WTC11 (cell line): ENCODE results near the gene RIMBP2.

Source experiments
- ATF1 ChIP-seq: sonication (generic); formaldehyde crosslinking; IDR thresholded peaks from 2 replicates; pipeline ENCODE4 v1.8.1; 2023; ENCODE audit warnings: mild to moderate bottlenecking, moderate library complexity, missing genetic modification reagents
- CBFB ChIP-seq: sonication (generic); formaldehyde crosslinking; IDR thresholded peaks from 2 replicates; pipeline ENCODE4 v1.8.1; 2022; ENCODE audit warnings: mild to moderate bottlenecking, low read depth, missing genetic modification reagents
- ELF4 ChIP-seq: sonication (generic); formaldehyde crosslinking; IDR thresholded peaks from 2 replicates; pipeline ENCODE4 v1.8.1; 2022; ENCODE audit warnings: low read depth, mild to moderate bottlenecking, moderate library complexity, missing genetic modification reagents
- FOXJ3 ChIP-seq: sonication (generic); formaldehyde crosslinking; IDR thresholded peaks from 2 replicates; pipeline ENCODE4 v1.9.0; 2021; ENCODE audit warnings: missing genetic modification reagents, mild to moderate bottlenecking, borderline replicate concordance
- JUN ChIP-seq: sonication (generic); formaldehyde crosslinking; IDR thresholded peaks from 2 replicates; pipeline ENCODE4 v1.8.0; 2023; ENCODE audit warnings: mild to moderate bottlenecking, missing genetic modification reagents
- MXD4 ChIP-seq: fragments of 250-450 bp; sonication (Bioruptor Pico); IDR thresholded peaks from 2 replicates; pipeline ENCODE4 v1.8.0; 2021; ENCODE audit warnings: mild to moderate bottlenecking, moderate library complexity, borderline replicate concordance
- SP1 ChIP-seq: sonication (generic); formaldehyde crosslinking; conservative IDR thresholded peaks from 2 replicates; pipeline ENCODE4 v1.8.1; 2022; ENCODE audit warnings: missing genetic modification reagents
- TCF7 ChIP-seq: sonication (generic); formaldehyde crosslinking; IDR thresholded peaks from 2 replicates; pipeline ENCODE4 v1.8.0; 2022; ENCODE audit warnings: mild to moderate bottlenecking, low read depth, missing genetic modification reagents, moderate library complexity
- TF ChIP-seq, protein P1 (sequence below): fragments of 200-600 bp; IDR thresholded peaks from 2 replicates; pipeline ENCODE4 v1.8.0; 2022; ENCODE audit warnings: antibody characterized with exemption
- TF ChIP-seq, protein P2 (sequence below): sonication (generic); formaldehyde crosslinking; IDR thresholded peaks from 2 replicates; pipeline ENCODE4 v1.8.0; 2022; ENCODE audit warnings: mild to moderate bottlenecking, missing genetic modification reagents
- TF ChIP-seq, protein P3 (sequence below): sonication (generic); formaldehyde crosslinking; IDR thresholded peaks from 2 replicates; pipeline ENCODE4 v1.8.1; 2023; ENCODE audit warnings: mild to moderate bottlenecking, missing genetic modification reagents, borderline replicate concordance
- TF ChIP-seq, protein P4 (sequence below): sonication (generic); formaldehyde crosslinking; IDR thresholded peaks from 2 replicates; pipeline ENCODE4 v1.8.1; 2022; ENCODE audit warnings: low read depth, mild to moderate bottlenecking, moderate library complexity, missing genetic modification reagents, borderline replicate concordance
- TF ChIP-seq, protein P5 (sequence below): sonication (generic); formaldehyde crosslinking; conservative IDR thresholded peaks from 2 replicates; pipeline ENCODE4 v1.8.1; 2022; ENCODE audit warnings: mild to moderate bottlenecking, missing genetic modification reagents

DNA sequence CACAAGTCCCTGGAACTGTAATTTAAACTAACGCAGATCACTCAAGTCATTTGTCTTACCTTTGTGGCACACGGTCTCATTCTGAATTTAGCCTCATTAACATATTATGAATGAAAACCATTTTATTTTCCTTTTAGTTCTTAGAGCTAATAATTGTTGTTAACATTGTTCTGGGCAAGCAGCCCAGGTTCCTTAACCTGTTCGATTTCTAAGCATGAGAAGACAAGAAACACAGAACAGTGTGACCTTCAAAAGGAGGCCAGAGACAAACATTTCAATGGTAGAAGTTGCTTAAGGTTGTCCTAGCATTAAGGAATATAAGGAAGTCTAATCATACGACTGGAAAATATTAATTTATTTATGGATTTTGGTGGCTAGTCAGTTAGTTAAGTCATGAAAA, 343.2 kb downstream of the RIMBP2 start:
- TF ChIP-seq, protein P1, sequence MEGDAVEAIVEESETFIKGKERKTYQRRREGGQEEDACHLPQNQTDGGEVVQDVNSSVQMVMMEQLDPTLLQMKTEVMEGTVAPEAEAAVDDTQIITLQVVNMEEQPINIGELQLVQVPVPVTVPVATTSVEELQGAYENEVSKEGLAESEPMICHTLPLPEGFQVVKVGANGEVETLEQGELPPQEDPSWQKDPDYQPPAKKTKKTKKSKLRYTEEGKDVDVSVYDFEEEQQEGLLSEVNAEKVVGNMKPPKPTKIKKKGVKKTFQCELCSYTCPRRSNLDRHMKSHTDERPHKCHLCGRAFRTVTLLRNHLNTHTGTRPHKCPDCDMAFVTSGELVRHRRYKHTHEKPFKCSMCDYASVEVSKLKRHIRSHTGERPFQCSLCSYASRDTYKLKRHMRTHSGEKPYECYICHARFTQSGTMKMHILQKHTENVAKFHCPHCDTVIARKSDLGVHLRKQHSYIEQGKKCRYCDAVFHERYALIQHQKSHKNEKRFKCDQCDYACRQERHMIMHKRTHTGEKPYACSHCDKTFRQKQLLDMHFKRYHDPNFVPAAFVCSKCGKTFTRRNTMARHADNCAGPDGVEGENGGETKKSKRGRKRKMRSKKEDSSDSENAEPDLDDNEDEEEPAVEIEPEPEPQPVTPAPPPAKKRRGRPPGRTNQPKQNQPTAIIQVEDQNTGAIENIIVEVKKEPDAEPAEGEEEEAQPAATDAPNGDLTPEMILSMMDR, result no peak
- TF ChIP-seq, protein P2, sequence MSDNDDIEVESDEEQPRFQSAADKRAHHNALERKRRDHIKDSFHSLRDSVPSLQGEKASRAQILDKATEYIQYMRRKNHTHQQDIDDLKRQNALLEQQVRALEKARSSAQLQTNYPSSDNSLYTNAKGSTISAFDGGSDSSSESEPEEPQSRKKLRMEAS, result no peak
- TF ChIP-seq, protein P3, sequence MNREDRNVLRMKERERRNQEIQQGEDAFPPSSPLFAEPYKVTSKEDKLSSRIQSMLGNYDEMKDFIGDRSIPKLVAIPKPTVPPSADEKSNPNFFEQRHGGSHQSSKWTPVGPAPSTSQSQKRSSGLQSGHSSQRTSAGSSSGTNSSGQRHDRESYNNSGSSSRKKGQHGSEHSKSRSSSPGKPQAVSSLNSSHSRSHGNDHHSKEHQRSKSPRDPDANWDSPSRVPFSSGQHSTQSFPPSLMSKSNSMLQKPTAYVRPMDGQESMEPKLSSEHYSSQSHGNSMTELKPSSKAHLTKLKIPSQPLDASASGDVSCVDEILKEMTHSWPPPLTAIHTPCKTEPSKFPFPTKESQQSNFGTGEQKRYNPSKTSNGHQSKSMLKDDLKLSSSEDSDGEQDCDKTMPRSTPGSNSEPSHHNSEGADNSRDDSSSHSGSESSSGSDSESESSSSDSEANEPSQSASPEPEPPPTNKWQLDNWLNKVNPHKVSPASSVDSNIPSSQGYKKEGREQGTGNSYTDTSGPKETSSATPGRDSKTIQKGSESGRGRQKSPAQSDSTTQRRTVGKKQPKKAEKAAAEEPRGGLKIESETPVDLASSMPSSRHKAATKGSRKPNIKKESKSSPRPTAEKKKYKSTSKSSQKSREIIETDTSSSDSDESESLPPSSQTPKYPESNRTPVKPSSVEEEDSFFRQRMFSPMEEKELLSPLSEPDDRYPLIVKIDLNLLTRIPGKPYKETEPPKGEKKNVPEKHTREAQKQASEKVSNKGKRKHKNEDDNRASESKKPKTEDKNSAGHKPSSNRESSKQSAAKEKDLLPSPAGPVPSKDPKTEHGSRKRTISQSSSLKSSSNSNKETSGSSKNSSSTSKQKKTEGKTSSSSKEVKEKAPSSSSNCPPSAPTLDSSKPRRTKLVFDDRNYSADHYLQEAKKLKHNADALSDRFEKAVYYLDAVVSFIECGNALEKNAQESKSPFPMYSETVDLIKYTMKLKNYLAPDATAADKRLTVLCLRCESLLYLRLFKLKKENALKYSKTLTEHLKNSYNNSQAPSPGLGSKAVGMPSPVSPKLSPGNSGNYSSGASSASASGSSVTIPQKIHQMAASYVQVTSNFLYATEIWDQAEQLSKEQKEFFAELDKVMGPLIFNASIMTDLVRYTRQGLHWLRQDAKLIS (CRISPR knock-in tag), result no peak
- no peak for TF ChIP-seq FOXJ3 (CRISPR knock-in tag)
- TF ChIP-seq ELF4, result no peak
- TF ChIP-seq JUN (CRISPR knock-in tag), result no peak
- no peak for TF ChIP-seq MXD4 (CRISPR knock-in tag)
- TF ChIP-seq SP1 (CRISPR knock-in tag), result no peak
- TF ChIP-seq CBFB (CRISPR knock-in tag), result no peak
- no peak for TF ChIP-seq ATF1 (CRISPR knock-in tag)
- TF ChIP-seq TCF7 (CRISPR knock-in tag), result no peak
- TF ChIP-seq, protein P4, sequence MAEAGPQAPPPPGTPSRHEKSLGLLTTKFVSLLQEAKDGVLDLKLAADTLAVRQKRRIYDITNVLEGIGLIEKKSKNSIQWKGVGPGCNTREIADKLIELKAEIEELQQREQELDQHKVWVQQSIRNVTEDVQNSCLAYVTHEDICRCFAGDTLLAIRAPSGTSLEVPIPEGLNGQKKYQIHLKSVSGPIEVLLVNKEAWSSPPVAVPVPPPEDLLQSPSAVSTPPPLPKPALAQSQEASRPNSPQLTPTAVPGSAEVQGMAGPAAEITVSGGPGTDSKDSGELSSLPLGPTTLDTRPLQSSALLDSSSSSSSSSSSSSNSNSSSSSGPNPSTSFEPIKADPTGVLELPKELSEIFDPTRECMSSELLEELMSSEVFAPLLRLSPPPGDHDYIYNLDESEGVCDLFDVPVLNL (CRISPR knock-in tag), result no peak
- TF ChIP-seq, protein P5, sequence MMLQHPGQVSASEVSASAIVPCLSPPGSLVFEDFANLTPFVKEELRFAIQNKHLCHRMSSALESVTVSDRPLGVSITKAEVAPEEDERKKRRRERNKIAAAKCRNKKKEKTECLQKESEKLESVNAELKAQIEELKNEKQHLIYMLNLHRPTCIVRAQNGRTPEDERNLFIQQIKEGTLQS (CRISPR knock-in tag), result no peak
